Hepatocyte (in vitro differentiated cells): Measurements from ENCODE around the gene COLQ.

Experiments used
- EZH2 ChIP-seq: fragments of 200-600 bp; sonication (generic); IDR thresholded peaks from 2 replicates; pipeline ENCODE4 v1.6.1; 2016; ENCODE audit warnings: antibody characterized with exemption, mild to moderate bottlenecking, borderline replicate concordance
- TF ChIP-seq, protein P1 (sequence below): fragments of 200-600 bp; sonication (generic); IDR thresholded peaks from 2 replicates; pipeline ENCODE4 v1.5.1; 2016; ENCODE audit warnings: antibody characterized with exemption, mild to moderate bottlenecking; ENCODE audit not compliant: poor library complexity

DNA sequence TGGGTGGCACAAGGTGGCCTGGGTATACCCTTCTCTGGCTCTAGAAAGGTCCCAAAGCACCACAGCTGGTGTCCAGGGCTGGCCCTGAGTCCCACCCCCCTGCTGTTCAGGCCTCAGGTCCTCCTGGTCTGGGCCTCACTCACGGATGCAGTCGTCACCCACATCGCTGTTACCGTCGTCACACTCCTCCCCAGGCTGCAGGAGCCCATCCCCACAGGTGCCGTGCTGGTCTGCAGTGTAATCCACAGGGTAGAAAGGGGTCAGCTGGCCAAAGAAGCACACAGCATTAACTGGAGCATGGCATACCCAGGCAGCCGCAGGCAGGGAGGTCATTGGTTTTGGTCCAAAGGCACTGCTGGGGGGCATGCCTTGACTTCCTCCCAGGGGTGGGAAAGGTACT is 65.8 kb downstream of the COLQ start:
- TF ChIP-seq, protein P1, sequence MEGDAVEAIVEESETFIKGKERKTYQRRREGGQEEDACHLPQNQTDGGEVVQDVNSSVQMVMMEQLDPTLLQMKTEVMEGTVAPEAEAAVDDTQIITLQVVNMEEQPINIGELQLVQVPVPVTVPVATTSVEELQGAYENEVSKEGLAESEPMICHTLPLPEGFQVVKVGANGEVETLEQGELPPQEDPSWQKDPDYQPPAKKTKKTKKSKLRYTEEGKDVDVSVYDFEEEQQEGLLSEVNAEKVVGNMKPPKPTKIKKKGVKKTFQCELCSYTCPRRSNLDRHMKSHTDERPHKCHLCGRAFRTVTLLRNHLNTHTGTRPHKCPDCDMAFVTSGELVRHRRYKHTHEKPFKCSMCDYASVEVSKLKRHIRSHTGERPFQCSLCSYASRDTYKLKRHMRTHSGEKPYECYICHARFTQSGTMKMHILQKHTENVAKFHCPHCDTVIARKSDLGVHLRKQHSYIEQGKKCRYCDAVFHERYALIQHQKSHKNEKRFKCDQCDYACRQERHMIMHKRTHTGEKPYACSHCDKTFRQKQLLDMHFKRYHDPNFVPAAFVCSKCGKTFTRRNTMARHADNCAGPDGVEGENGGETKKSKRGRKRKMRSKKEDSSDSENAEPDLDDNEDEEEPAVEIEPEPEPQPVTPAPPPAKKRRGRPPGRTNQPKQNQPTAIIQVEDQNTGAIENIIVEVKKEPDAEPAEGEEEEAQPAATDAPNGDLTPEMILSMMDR, result no peak
- no peak for TF ChIP-seq EZH2
